H9 (cell line): ENCODE results near the gene SAXO2. TPM values are rescaled to one million over a fixed set of nuclear protein-coding genes. Genes with fewer than 3 reads are reported as not detected.
"Not testable (repeated sequence)": the region's sequence is repeated elsewhere in the genome, so short reads cannot be mapped to it uniquely, and the experiment has no call there.

Experiments
- DNase-seq: peaks from one replicate; pipeline ENCODE4 v3.0.0-alpha.2; 2017
- H2AFZ ChIP-seq: one replicate; pipeline ENCODE4 v1.6.1; 2013; ENCODE audit warnings: mild to moderate bottlenecking, low read length, control low read depth, moderate library complexity
- H2AK5ac ChIP-seq: 2 replicates; pipeline ENCODE4 v1.6.1; 2013; ENCODE audit warnings: low read length, control low read depth, mixed read lengths; ENCODE audit not compliant: insufficient read length
- H2BK120ac ChIP-seq: one replicate; pipeline ENCODE4 v1.6.1; 2013; ENCODE audit warnings: low read depth, mild to moderate bottlenecking, low read length, control low read depth, inconsistent platforms; ENCODE audit not compliant: poor library complexity, severe bottlenecking
- H2BK12ac ChIP-seq: 2 replicates; pipeline ENCODE4 v1.6.1; 2013; ENCODE audit warnings: low read length, control low read depth, mixed read lengths, low read depth; ENCODE audit not compliant: insufficient read length
- H2BK15ac ChIP-seq: 2 replicates; pipeline ENCODE4 v1.6.1; 2013; ENCODE audit warnings: low read depth, low read length, control low read depth
- H2BK20ac ChIP-seq: one replicate; pipeline ENCODE4 v1.6.1; 2013; ENCODE audit warnings: low read depth, mild to moderate bottlenecking, low read length, control low read depth, inconsistent platforms; ENCODE audit not compliant: poor library complexity, severe bottlenecking
- H2BK5ac ChIP-seq: 2 replicates; pipeline ENCODE4 v1.6.1; 2013; ENCODE audit warnings: low read length, control low read depth, mixed read lengths; ENCODE audit not compliant: insufficient read length
- H3K14ac ChIP-seq: 2 replicates; pipeline ENCODE4 v1.6.1; 2013; ENCODE audit warnings: low read length, control low read depth; ENCODE audit not compliant: insufficient read depth
- H3K18ac ChIP-seq: 2 replicates; pipeline ENCODE4 v1.6.1; 2013; ENCODE audit warnings: low read depth, mild to moderate bottlenecking, mixed read lengths, low read length, control low read depth; ENCODE audit not compliant: insufficient read length
- H3K23ac ChIP-seq: 2 replicates; pipeline ENCODE4 v1.6.1; 2013; ENCODE audit warnings: low read length, control low read depth, mixed read lengths, low read depth; ENCODE audit not compliant: insufficient read length
- H3K23me2 ChIP-seq: 2 replicates; pipeline ENCODE4 v1.6.1; 2013; ENCODE audit warnings: low read depth, mild to moderate bottlenecking, mixed read lengths, low read length, control low read depth; ENCODE audit not compliant: insufficient read length, poor library complexity, severe bottlenecking
- H3K27ac ChIP-seq: 2 replicates; pipeline ENCODE4 v1.5.1; 2013; ENCODE audit warnings: low read length, control low read depth, mixed read lengths, low read depth; ENCODE audit not compliant: insufficient read length
- H3K27me3 ChIP-seq: 2 replicates; pipeline ENCODE4 v1.6.1; 2013; ENCODE audit warnings: low read length, control low read depth, inconsistent platforms; ENCODE audit not compliant: insufficient read depth
- H3K4ac ChIP-seq: 2 replicates; pipeline ENCODE4 v1.6.1; 2013; ENCODE audit warnings: low read depth, mild to moderate bottlenecking, control low read depth, inconsistent platforms, low read length, moderate library complexity
- H3K4me1 ChIP-seq: 2 replicates; pipeline ENCODE4 v1.6.1; 2013; ENCODE audit warnings: low read length, control low read depth, inconsistent platforms; ENCODE audit not compliant: insufficient read depth
- H3K4me2 ChIP-seq: 2 replicates; pipeline ENCODE4 v1.6.1; 2013; ENCODE audit warnings: low read length, control low read depth, mixed read lengths; ENCODE audit not compliant: insufficient read length, insufficient read depth
- H3K56ac ChIP-seq: 2 replicates; pipeline ENCODE4 v1.6.1; 2013; ENCODE audit warnings: low read depth, mild to moderate bottlenecking, mixed read lengths, low read length, control low read depth; ENCODE audit not compliant: insufficient read length
- H3K79me1 ChIP-seq: 2 replicates; pipeline ENCODE4 v1.6.1; 2013; ENCODE audit warnings: low read depth, mild to moderate bottlenecking, moderate library complexity, low read length, control low read depth, inconsistent platforms; ENCODE audit not compliant: insufficient read depth, poor library complexity, severe bottlenecking
- H3K79me2 ChIP-seq: 2 replicates; pipeline ENCODE4 v1.6.1; 2013; ENCODE audit warnings: low read length, control low read depth, inconsistent platforms; ENCODE audit not compliant: insufficient read depth
- H3K9ac ChIP-seq: 2 replicates; pipeline ENCODE4 v1.6.1; 2013; ENCODE audit warnings: low read length, control low read depth, mixed read lengths; ENCODE audit not compliant: insufficient read length; ENCODE audit errors: extremely low read depth
- H3K9me3 ChIP-seq: one replicate; pipeline ENCODE4 v1.6.1; 2013; ENCODE audit warnings: low read depth, low read length, inconsistent platforms; ENCODE audit not compliant: control insufficient read depth
- H3T11ph ChIP-seq: one replicate; pipeline ENCODE4 v1.6.1; 2013; ENCODE audit warnings: mild to moderate bottlenecking, low read length, control low read depth, inconsistent platforms
- H4K20me1 ChIP-seq: one replicate; pipeline ENCODE4 v1.6.1; 2013; ENCODE audit not compliant: control insufficient read depth, insufficient read length, insufficient read depth
- H4K5ac ChIP-seq: 2 replicates; pipeline ENCODE4 v1.6.1; 2013; ENCODE audit warnings: low read depth, mild to moderate bottlenecking, mixed read lengths, low read length, control low read depth; ENCODE audit not compliant: insufficient read length
- H4K8ac ChIP-seq: replicated peaks from 2 replicates; pipeline ENCODE4 v1.6.1; 2013; ENCODE audit warnings: low read length, control low read depth, mixed read lengths, low read depth; ENCODE audit not compliant: insufficient read length
- H4K91ac ChIP-seq: 2 replicates; pipeline ENCODE4 v1.6.1; 2013; ENCODE audit warnings: low read depth, mild to moderate bottlenecking, moderate library complexity, mixed read lengths, low read length, control low read depth; ENCODE audit not compliant: insufficient read length
- H3K27ac Mint-ChIP-seq, 3 experiments: 2 replicates in 2 of 3; 3 replicates in 1 of 3; pipeline ENCODE4 v1.8.0; 2020 to 2021; ENCODE audit warnings: mixed read lengths in 3 of 3, mild to moderate bottlenecking in 1 of 3, moderate library complexity in 1 of 3
- H3K27me3 Mint-ChIP-seq: 2 replicates; pipeline ENCODE4 v1.8.0; 2021; ENCODE audit warnings: low read depth, mild to moderate bottlenecking, moderate library complexity, mixed read lengths
- H3K36me3 Mint-ChIP-seq, 3 experiments: 2 replicates in 2 of 3; 3 replicates in 1 of 3; pipeline ENCODE4 v1.8.0; 2020 to 2021; ENCODE audit warnings: low read depth in 3 of 3, mixed read lengths in 3 of 3; ENCODE audit not compliant: insufficient read depth in 1 of 3
- H3K4me1 Mint-ChIP-seq, 2 experiments: 2 replicates each; pipeline ENCODE4 v1.8.0; 2020; ENCODE audit warnings: mixed read lengths in 2 of 2
- H3K4me3 Mint-ChIP-seq, 2 experiments: 2 replicates in 1 of 2; 3 replicates in 1 of 2; pipeline ENCODE4 v1.8.0; 2020 to 2021; ENCODE audit warnings: mild to moderate bottlenecking in 2 of 2, mixed read lengths in 2 of 2, moderate library complexity in 1 of 2
- H3K9me3 Mint-ChIP-seq, 2 experiments: 2 replicates in 1 of 2; 3 replicates in 1 of 2; pipeline ENCODE4 v1.8.0; 2020; ENCODE audit warnings: mild to moderate bottlenecking in 2 of 2, mixed read lengths in 2 of 2, moderate library complexity in 1 of 2
- WGBS: extraction: QIAGEN DNeasy Blood & Tissue Kit; methylation state at CpG from one replicate; pipeline ENCODE4 v1.1.7; 2013; ENCODE audit warnings: missing lambda C conversion rate, low lambda C conversion rate, mixed read lengths; ENCODE audit not compliant: insufficient read length; ENCODE audit errors: extremely low coverage; 5-methylcytosine and 5-hydroxymethylcytosine counted together
- total RNA-seq: library from RNA; stranded (reverse); gene quantifications from 2 replicates; pipeline ENCODE4 v1.2.1, GENCODE V29; 2021
- TF ChIP-seq, protein P1 (sequence below): fragments of 200-600 bp; sonication (generic); conservative IDR thresholded peaks from 3 replicates; pipeline ENCODE4 v1.8.0; 2021; ENCODE audit warnings: antibody characterized with exemption, mild to moderate bottlenecking

The SAXO2 gene
- total RNA-seq, 1 experiment from 2014 or later: 3.1 TPM

DNA sequence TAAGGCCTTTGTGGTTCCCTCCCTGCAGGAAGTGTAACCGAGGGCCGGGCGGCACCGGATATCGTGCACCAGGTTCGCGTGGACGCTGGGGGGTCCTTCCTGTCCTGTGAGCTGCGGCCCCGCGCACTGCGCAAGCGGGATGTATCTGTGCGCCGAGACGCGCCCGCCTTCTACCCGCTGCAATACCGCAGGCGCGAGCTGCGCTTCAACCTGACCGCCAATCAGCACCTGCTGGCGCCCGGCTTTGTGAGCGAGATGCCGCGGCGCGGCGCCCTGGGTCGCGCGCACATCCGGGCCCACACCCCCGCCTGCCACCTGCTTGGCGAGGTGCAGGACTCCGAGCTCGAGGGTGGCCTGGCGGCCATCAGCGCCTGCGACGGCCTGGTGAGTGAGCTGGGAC, 35.9 kb downstream of the SAXO2 start:
- Histone ChIP-seq H4K20me1 (no peaks in the 10 kb centered on the region), H3K56ac (no peak overlapping the region), H3K9ac (no peak overlapping the region), H3K4me1 (no peaks in the 10 kb centered on the region; the same call in 1 of the 2 replicates), H3K79me1 (no peaks in the 10 kb centered on the region), H3K4ac (no peak overlapping the region), H4K91ac (no peak overlapping the region), H2BK15ac (no peak overlapping the region), H4K8ac (no peak overlapping the region), H2AFZ (no peak overlapping the region), H3K23me2 (no peaks in the 10 kb centered on the region), H3K23ac (no peak overlapping the region), H2BK20ac (no peak overlapping the region), H2BK120ac (no peak overlapping the region), H3K4me2 (no peak overlapping the region), H3K27me3 (no peaks in the 10 kb centered on the region), H3K27ac (no peak overlapping the region), H2BK12ac (no peak overlapping the region), H2AK5ac (no peak overlapping the region), H3K9me3 (no peaks in the 10 kb centered on the region), H3K14ac (no peak overlapping the region), H2BK5ac (no peak overlapping the region), H4K5ac (no peak overlapping the region), H3T11ph (no peak overlapping the region), H3K18ac (no peak overlapping the region), H3K79me2 (no peaks in the 10 kb centered on the region)
- Mint-ChIP-seq H3K27ac (no peak overlapping the region), H3K9me3 (no peaks in the 10 kb centered on the region; a peak in 1 of 5 replicates), H3K27me3 (no peaks in the 10 kb centered on the region), H3K4me1 (peaks cover 9 to 10% of the 10 kb centered on the region in 2 experiments), H3K36me3 (no peaks in the 10 kb centered on the region), H3K4me3 (no peak overlapping the region)
- WGBS: no CpG with 5 or more reads among the region's 44 CpGs
- DNase-seq: no peak
- TF ChIP-seq, protein P1, sequence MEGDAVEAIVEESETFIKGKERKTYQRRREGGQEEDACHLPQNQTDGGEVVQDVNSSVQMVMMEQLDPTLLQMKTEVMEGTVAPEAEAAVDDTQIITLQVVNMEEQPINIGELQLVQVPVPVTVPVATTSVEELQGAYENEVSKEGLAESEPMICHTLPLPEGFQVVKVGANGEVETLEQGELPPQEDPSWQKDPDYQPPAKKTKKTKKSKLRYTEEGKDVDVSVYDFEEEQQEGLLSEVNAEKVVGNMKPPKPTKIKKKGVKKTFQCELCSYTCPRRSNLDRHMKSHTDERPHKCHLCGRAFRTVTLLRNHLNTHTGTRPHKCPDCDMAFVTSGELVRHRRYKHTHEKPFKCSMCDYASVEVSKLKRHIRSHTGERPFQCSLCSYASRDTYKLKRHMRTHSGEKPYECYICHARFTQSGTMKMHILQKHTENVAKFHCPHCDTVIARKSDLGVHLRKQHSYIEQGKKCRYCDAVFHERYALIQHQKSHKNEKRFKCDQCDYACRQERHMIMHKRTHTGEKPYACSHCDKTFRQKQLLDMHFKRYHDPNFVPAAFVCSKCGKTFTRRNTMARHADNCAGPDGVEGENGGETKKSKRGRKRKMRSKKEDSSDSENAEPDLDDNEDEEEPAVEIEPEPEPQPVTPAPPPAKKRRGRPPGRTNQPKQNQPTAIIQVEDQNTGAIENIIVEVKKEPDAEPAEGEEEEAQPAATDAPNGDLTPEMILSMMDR: no peak

DNA sequence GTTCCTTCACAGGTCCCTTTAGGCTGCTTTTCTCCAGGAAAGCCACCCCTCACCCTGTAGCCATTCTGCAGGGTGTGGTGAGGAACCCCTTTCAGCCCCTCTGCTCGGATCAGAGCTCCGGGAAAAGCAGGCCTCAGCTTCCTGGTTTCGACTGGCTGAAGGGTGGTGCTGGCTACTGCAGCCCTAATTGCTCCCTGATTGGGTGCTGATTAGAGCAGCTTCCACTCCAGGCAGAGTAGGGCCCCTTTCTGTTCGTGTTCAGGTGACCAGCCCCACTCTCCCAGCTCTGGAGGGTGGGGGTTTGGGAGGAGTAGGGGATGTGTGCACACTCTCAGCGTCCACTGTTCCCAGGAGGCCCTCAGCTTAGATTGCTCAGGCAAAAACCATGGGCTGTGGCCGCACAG, 36.9 kb downstream of the SAXO2 start:
- H3K4me1 Mint-ChIP-seq, H3K9me3 ChIP-seq, H3K36me3 Mint-ChIP-seq, H3T11ph ChIP-seq, H3K4me1 ChIP-seq, H3K18ac ChIP-seq, H3K9ac ChIP-seq, H3K4ac ChIP-seq, H3K79me2 ChIP-seq, DNase-seq, H2BK5ac ChIP-seq, H3K23me2 ChIP-seq, H3K14ac ChIP-seq, H3K27me3 Mint-ChIP-seq, H2BK120ac ChIP-seq, H3K4me3 Mint-ChIP-seq, H3K27ac Mint-ChIP-seq, H2AFZ ChIP-seq, H2BK20ac ChIP-seq, H4K5ac ChIP-seq, H3K27ac ChIP-seq, H4K91ac ChIP-seq, H3K56ac ChIP-seq, H3K79me1 ChIP-seq, H2BK12ac ChIP-seq, H3K23ac ChIP-seq, H4K20me1 ChIP-seq, H4K8ac ChIP-seq, H2AK5ac ChIP-seq, H3K4me2 ChIP-seq, H3K27me3 ChIP-seq, H2BK15ac ChIP-seq, H3K9me3 Mint-ChIP-seq: not testable (repeated sequence)
- no CpG with 5 or more reads among the region's 6 CpGs for WGBS
